CD4-positive, alpha-beta T cell treated with Interleukin-17A for 1 hour (primary cell): ENCODE results near the gene RASSF3.
"Not testable (repeated sequence)": the region's sequence is repeated elsewhere in the genome, so short reads cannot be mapped to it uniquely, and the experiment has no call there.

Experiments
- DNase-seq: peaks from one replicate; pipeline ENCODE4 v3.0.0-alpha.2; 2020

Gene RASSF3, protein sequence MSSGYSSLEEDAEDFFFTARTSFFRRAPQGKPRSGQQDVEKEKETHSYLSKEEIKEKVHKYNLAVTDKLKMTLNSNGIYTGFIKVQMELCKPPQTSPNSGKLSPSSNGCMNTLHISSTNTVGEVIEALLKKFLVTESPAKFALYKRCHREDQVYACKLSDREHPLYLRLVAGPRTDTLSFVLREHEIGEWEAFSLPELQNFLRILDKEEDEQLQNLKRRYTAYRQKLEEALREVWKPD

DNA sequence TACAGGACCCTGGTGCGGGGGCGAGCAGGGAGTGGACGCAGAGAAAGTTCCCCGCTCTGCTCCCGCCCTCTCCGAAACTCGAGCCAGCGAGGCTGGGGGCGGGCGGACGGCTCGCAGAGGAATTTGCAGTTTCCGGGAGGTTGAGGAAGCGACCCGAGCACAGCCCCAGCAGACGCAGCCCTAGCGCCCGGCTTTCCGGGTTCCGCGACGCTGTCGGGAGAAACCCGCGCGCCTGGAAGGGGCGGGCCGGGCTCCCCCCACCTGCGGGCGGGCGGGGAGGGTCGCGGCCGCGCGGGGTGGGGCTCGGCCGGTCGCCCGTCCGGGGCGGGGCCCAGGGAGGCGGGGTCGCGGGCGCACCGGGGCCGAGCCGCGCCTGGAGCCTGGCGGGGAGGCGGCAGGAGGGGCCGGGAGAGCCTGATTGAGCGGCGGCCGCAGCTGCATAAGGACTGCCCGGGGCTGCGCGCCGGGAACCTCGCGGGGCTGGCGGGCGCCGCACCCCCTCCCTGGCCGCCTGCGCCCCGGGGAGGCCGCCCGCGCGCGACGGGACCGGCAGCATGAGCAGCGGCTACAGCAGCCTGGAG, at the start of gene RASSF3:
Gene RASSF3, plus strand, starts transcription at position 417 of the 581 bp plus-strand sequence. Its CDS starts 138 bp downstream, at position 555.
- DNase-seq, result peak; percentile 80

DNA sequence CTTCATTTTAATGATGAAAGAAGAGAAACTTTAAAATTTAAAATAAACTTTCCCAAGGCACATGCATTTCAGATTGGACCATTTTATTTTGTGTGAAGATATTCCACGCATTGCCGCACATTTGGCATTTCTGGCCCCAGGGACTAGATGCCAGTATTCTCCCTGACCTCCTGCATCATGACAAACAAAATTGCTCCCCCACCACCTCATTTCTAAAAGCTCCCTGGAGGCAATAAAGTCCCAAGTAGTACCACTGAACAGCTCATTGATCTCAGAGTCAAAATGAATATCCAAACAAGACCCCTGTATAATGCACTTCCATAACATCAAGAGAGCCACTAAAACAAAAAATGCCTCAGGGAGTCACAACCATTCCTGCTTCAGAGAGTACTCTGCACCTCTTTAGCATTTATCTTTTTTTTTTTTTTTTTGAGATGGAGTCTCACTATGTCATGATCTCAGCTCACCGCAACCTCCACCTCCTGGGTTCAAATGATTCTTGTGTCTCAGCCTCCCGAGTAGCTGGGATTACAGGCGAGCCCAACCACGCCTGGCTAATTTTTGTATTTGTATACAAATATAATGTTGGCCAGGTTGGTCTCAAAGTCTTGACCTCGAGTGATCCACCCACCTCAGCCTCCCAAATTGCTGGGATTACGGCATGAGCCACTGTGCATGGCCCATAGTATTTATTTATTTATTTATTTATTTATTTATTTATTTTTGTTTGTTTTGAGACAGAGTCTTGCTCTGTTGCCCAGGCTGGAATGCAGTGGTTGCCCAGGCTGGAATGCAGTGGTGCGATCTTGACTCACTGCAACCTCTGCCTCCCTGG, 48.8 kb upstream of the RASSF3 start:
- no peak for DNase-seq

DNA sequence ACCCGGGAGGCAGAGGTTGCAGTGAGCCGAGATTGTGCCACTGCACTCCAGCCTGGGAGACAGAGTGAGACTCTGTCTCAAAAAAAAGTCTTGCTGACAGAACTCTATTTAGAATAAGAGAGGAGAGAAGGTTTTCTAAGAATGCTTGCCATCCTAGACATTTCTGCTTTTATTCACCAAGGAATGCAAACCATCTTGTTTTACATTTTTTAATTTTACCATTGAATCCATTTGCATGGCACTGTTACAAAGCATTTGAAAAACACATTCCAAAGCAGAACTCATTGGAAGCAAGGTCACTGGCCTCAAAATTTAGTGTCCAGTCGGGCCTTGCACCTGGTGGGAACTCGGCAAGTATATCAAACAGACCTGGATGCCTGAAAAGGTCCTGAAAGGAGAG, 44.2 kb upstream of the RASSF3 start:
- DNase-seq, result no peak

DNA sequence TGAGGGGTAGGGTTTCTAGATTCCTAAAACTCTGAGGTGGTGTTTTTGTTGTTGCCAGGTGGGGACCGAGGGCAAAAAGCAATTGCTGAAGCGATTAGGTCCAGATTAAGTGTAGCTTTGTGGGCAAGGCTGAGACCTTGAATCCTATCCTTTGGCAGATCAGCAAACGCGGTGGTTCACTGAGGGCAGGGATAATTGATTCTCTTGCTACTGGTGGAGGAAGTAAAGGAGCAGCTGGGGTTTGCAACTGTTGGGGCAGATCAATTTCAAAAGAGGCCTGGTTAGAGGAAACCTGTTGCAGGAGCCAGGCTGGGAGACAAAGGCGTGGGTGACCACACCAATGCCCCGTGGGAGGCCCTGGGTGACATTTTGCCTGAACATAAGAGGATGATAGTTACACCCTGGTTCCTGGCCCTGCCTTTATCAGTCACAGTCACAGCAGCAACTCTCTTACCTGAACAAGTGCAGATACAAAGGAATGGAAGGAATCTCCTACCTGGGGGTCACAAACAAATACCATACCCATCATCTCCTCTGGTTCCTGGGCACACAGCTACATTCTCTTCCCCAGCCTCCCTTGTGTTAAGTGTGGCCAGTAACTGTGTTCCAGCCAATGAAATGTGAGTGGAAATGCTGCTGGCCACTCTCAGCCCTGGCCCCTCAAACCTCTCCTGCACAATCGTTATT, 43.3 kb upstream of the RASSF3 start:
- no peak for DNase-seq

DNA sequence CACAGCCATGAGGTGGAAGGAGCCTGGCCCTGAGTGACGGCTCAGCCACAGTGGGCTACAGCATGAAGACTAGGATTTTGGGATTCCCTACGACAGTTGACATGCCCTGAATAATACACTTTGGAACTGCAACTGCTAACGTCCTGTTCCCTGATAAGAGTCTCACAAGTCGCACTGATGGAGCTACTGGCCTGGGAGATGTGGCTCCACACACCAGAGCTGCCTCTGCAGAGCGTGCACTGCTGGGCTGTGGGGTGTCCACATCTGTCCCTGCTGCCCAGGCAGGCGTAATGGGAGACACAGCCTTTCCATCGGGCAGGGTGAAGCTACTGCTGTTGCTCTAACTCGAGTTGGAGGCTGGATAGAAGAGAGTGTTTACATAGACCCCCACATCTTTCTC, 42.7 kb upstream of the RASSF3 start:
- no peak for DNase-seq

DNA sequence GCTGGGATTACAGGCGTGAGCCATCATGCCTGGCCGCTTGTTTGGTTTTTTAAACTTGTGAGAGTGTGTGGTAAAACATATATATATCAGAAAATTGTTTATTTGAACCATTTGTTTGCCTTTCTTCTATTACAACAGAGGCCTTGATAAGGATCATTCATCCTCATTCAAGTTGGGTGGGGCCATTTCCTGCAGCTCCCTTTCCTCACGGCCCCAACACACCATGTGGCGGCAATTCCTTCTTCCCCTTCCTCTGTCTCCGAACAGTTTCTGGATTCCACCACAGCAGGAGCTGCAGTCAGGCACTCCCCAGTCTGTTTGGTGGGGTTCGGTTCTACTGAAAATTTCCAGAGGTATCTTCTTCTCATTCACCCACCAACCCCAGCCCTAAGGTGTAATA, 42.0 kb upstream of the RASSF3 start:
- no peak for DNase-seq

DNA sequence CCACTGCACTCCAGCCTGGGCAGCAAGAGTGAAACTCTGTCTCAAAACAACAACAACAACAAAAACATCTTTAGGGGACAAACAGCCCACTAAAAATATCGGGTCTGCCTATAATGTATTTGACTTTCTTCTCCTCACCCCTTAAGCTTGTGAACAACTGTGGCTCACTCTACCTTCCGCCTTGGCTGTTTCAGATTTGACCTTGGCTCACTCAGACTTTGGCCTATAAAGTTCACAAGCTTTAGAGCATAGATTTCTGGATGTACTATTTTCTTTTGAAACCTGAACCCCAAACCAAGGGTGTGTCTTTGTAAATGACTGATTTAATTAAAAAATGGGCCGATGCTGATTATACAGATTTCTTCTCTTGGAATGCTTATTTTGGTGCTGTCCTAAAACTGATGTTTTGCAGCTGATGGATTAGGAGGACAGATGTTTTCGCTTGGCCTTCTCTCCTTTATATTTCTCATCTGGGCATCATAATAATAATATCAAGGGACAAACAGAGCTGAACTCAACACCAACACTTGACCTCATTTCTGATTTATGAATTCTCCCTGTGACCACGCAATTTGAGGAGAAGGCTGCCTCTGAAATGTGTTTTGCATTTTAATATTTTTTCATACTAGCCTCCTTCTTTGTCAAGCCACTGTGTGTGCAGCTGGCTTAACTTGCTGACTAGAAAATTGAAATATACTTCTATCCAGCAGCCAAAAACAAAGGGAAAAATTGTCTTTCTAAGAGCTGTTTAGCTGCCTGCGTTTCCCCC, 40.2 kb upstream of the RASSF3 start:
- DNase-seq, result no peak

DNA sequence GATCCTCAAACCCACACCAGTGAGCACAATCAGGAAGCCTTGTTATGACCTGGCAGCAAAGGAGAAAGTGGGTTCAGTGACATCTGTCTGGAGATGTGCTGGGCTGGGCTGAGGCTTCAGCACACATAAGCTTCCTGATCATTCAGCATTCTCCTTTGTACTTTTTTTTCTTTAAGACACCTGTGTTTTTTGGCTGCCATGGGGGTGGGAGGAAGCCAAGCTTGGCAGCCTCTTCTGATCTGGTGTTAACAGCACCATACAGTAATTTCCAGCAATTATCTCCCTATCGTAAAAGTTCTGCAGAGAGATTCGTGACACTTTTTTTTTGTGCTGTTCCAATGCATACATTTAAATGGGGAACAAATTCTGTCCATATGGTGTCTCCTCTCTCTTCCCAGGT, 38.9 kb upstream of the RASSF3 start:
- DNase-seq, result no peak

DNA sequence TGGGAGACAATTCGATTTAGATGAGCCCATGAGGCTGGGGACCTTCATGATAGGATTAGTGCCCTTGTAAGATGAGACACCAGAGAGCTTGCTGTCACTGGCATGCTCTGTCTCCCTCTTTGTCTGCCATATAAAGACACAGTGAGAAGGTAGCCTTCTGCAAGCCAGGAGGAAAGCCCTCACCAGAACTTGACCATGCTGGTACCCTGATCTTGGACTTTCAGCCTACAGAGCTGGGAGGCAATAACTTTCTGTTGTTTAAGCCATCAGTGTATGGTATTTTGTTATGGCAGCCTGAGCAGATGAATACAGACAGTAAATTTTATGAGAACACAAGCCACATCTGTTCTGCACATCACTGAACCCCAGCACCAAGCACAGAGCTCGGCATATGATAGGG, 38.1 kb upstream of the RASSF3 start:
- no peak for DNase-seq

DNA sequence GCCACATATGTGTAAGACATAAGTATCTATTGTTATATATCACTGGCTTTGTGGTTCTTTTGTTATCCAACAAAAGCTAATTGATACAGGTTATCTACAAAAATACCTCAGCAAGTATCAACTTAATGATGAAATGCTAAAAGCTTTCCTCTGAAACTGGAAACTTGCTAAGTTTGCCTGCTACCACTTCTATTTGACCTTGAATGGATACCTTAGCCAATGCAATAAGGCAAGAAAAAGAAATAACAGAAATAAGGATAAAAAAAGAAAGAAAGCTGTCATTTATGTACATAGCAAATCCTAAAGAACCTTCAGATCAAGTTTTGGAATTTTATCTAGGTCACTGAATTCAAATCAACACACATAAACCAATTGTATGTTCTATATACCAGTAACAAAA, 35.5 kb upstream of the RASSF3 start:
- DNase-seq, result no peak

DNA sequence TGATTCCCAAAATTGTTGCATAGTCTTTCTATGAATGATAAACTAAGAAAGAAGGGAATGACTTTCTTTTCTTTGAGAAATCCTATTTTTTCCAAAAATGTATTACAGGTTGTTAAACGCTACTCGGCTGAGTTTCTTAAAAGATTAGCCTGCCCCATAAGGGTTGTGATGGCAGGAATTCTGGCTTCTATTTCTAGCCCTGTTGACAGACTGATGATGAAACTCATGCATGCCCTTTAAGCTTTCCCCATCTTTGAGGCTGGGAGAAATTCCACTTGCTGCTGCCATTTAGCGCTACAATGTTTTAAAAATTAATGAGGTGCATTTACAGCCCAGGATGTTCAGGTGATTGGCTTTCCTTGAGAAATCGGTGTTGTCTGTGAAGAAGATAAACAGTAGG, 33.2 kb upstream of the RASSF3 start:
- no peak for DNase-seq

DNA sequence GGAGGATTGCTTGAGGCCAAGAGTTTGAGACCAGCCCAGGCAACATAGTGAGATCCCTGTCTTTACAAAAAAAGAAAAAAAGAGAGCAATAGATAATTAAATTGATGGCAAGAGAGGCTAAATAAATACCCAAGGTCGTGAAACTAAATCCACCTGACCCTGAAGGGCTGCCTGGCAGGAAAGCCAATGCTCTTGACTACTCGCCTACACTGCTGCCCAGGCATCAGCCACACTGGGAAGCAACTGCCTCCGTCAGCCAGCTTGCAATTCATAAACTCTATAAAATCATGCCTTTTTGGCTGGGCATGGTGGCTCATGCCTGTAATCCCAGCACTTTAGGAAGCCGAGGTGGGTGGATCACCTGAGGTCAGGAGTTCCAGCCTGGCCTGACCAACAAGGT, 31.7 kb upstream of the RASSF3 start:
- no peak for DNase-seq

DNA sequence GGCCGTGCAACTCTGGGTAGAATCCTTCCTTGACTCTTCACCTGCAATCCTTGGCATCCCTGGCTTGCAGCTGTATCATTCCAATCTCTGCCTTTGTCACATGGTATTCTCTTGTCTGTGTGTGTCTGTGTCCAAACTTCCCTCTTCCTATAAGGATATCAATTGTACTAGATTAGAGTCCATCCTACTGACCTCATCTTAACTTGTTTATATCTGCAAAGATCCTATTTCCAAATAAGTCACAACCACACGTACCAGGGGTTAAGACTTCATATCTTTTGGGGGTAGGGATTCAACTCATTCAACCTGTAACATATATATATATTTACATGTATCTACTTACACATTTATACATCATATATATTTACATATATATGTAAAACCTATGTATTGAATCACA, 29.6 kb upstream of the RASSF3 start:
- no peak for DNase-seq

DNA sequence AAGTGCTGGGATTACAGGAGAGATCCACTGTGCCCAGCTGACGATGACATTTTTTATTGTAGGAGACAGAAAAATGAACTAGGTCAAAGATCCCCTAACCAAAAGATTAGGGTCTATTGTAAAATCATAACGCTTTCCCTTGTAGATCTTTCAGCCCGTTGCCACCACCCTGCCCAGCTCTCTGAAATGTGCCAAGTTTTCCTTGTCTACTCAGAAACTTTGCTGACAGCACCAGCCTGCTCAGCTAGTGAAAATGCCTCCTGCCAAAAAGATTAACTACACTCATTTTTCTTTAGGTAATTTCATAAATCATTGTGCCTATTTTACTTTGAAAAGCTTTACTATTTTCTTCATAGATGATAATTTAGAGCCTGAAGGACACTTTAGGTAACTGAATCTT, 28.2 kb upstream of the RASSF3 start:
- DNase-seq, result no peak

DNA sequence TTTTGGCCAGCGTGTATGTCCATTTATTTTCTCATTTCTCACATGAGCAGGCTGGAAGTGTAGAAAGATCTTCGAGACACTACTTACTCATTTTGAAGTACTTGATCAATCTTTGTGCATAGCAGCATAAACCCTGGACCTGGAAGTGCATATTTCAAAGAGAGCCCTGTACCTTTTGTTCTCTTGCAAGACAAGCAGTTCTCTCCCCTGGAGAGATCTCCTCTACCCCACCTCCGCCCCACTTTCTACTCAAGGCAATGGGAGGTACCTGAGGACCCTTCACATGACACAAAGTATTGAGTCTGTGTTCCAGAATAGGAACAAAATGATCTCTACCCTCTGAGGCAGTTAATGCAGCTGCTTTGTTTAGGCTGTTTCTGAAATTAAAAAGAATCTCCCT, 27.4 kb upstream of the RASSF3 start:
- DNase-seq, result no peak

DNA sequence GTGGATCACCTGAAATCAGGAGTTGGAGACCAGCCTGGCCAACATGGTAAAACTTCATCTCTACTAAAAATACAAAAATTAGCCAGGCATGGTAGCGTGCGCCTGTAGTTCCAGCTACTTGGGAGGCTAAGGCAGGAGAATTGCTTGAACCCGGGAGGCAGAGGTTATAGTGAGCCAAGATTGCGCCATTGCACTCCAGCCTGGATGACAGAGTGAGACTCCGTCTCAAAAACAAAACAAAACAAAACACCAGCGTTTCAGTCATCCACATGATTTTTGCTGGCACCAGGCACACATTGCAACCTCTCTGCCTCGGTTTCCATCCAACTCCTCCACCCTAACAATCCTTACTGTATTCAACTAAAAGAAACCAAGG, 26.9 kb upstream of the RASSF3 start:
- DNase-seq, result not testable (repeated sequence)

DNA sequence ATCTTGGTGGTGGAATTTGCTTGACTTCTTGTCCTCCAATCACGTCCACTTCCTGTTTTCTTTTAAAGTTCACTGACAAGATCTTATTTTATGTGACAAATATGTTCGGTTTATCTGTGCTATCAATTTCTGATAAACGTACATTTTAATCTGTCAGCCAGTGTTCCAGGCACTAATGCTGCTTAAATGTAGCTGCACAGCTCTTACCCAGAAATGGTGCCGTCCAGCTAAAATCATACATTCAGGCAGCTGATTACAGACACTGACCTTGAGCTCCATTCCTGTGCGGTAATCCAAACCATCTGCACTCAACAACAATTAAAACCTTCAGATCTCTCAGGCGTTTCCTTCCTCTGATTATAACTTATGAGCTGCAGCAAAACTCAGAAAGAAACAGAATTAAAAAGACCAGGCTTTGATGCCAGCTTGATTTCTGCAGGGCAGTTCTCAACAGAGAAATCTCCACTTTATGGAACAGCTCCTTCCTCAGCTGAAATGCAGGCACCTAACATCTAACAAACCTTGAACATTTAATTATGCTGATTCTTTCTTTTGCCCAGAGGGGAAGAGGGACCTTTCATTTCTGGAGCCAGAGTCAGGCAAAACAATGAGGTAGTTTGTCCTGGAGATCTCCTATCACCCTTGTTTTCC, 26.4 kb upstream of the RASSF3 start:
- DNase-seq, result peak; percentile 16

DNA sequence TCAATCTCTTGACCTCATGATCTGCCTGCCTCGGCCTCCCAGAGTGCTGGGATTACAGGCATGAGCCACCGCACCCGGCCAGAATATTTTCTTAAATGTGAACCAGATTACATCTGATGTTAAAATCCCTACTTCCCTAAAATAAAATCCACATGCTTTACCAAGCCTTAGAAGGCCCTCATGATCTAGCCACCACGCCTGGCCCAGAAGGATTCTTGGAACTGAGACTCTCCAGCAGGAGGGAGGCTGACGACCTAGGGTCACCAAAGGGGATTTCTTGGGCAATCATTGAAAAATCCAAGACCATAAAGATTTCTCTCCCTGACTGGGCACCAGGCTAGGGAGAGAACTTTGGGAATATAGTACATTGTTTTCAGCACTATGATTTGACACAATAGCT, 25.2 kb upstream of the RASSF3 start:
- DNase-seq, result no peak

DNA sequence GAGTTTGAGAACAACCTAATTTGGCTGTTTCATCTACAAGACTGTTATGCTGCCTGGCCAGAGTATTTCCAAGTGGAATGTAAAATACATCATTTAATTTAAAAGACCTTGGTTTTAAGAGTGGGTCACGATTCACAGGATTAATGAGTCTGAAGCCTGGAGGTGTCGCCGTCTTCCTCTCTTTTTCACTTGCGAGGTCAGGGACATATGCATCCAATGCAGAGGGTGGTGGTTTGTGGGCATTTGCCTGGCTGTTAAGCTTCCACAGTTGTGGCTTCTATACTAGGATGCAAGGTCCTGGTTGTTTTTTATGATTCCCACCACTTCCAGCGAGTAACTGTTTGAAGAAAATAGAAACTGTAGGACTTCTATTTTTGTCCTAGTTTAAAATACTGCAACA, 22.8 kb upstream of the RASSF3 start:
- DNase-seq, result no peak

DNA sequence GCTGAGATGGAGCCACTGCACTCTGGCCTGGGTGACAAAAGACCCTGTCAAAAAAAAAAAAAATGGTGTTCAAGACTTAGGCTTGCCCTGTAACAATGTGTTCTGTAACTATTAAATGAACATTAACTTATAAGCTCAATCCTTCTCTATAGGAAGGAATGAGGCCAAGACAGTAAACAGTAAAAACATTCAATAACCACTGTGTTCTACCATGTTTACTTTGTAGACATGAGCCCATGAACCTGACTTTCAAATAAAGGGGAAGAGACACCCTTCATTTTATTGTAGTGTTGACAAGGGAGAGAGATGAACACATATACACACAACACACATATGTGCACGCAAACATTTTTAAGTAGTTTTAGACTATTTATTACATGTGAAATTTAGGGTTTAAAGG, 20.1 kb upstream of the RASSF3 start:
- no peak for DNase-seq

DNA sequence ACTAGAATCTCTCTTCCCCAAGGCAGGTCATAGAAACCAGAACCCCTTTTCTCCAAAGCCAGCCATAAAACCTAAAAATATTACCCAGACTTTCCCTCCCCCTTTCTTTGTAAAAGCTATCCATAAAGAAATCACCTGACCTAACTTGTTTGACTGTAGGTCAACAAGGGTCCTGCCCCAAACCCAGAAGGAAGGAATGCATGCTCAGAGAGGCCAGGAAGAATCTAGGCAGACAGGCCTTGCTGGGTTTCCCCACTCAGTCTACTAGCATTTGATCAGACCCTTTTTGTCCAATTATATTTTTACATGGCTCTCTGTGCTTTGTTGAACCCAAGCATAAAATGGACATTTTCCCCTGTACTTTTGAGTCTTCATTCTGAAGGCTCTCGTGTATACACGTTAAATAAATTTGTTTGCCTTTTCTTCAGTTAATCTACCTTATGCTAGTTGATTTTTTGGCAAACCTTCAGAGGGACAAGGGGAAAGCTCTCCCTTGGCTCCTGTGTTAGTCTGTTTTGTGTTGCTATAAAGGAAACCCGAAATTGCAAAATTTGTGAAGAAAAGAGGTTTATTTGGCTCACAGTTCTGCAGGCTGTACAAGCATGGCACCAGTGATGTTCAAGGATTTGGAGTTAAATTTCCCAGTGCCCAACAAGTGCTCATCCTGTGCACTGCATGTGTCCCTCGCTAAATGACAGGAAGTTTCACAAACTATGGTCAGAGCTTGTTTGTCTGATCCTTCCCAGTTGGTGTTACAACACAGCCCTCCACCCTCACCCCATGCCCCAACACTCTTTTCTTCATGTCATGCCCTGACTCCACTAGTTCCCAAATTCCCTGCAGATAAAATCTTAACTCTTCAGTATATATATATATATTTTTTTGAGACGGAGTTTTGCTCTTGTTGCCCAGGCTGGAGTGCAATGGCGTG, 14.2 kb upstream of the RASSF3 start:
- DNase-seq, result no peak
